ENCODE data around the gene EVA1C.

DNA sequence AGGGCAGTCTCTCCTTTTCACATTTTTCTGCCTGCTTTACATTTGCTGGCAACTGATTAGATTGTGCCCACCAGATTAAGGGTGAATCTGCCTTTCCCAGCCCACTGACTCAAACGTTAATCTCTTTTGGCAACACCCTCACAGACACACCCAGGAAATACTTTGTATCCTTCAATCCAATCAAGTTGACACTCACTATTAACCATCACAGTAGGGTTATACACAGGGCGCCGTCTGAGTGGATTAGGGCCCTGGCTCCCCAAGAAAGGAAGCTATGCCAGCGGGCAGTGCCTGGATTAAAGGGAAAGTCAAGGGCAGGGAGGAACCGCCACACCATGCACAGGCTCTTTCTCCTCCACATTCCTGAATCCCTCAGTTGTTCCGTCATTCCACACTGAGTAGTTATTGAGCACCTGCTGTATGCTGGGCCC lies 56.2 kb downstream of the EVA1C start:
- TF ChIP-seq YY1 (IDR thresholded peaks at IDR 0.05; ENCODE audit: insufficient read depth, insufficient read length) (no peak), ZNF274 (IDR thresholded peaks at IDR 0.05; ENCODE audit: low read depth, low read length) (no peak)
